SK-N-MC (cell line): ENCODE results near the gene HMGXB4.

ENCODE experiments used
- DNase-seq: peaks from one replicate; pipeline ENCODE4 v3.0.0-alpha.2; 2011; ENCODE audit warnings: low read depth, low spot score
- H3K27ac ChIP-seq: fragments of 200-600 bp; sonication (generic); 2 replicates; pipeline ENCODE4 v1.5.1; 2016; ENCODE audit warnings: mixed run types
- H3K36me3 ChIP-seq: fragments of 200-600 bp; sonication (generic); 2 replicates; pipeline ENCODE4 v1.6.1; 2017; ENCODE audit warnings: antibody characterized with exemption, low read length, mixed read lengths; ENCODE audit not compliant: insufficient read depth
- H3K4me3 ChIP-seq: fragments of 200-600 bp; sonication (generic); 2 replicates; pipeline ENCODE4 v1.5.1; 2016
- H3K9ac ChIP-seq: fragments of 200-600 bp; sonication (generic); 2 replicates; pipeline ENCODE4 v1.8.0; 2017; ENCODE audit warnings: mixed run types, mixed read lengths; ENCODE audit not compliant: insufficient read length
- H3K9me3 ChIP-seq: fragments of 200-600 bp; sonication (generic); 2 replicates; pipeline ENCODE4 v1.6.1; 2017; ENCODE audit warnings: low read depth, mild to moderate bottlenecking, antibody characterized with exemption, low read length, moderate library complexity, mixed read lengths
- EZH2 ChIP-seq: fragments of 200-600 bp; sonication (generic); IDR thresholded peaks from one replicate; pipeline ENCODE4 v1.6.1; 2017; ENCODE audit warnings: antibody characterized with exemption
- FOXP2 ChIP-seq: optimal IDR thresholded peaks from 2 replicates; pipeline ENCODE3; 2011; ENCODE audit warnings: mild to moderate bottlenecking, moderate library complexity; ENCODE audit not compliant: insufficient read depth; ENCODE audit errors: extremely low read length, control extremely low read depth
- POLR2AphosphoS5 ChIP-seq: IDR thresholded peaks from 2 replicates; pipeline ENCODE4 v1.6.1; 2012; ENCODE audit warnings: mild to moderate bottlenecking, low read depth, low read length, borderline replicate concordance

The HMGXB4 gene

GRCh38 chr22:35344956-35345690, 87.8 kb downstream of the HMGXB4 start:
- TF ChIP-seq POLR2AphosphoS5 (no peak), FOXP2 (no peak), EZH2 (no peak)
- Histone ChIP-seq H3K27ac (no peak overlapping the region), H3K4me3 (no peak overlapping the region), H3K36me3 (no peaks in the 10 kb centered on the region), H3K9me3 (no peaks in the 10 kb centered on the region), H3K9ac (no peak overlapping the region)
- DNase-seq, result no peak
